ENCODE data around the gene OST4. TPM values are rescaled to one million over a fixed set of nuclear protein-coding genes. Genes with fewer than 3 reads are reported as not detected.

OST4 gene
- total RNA-seq, 1 donor = 300 TPM

DNA sequence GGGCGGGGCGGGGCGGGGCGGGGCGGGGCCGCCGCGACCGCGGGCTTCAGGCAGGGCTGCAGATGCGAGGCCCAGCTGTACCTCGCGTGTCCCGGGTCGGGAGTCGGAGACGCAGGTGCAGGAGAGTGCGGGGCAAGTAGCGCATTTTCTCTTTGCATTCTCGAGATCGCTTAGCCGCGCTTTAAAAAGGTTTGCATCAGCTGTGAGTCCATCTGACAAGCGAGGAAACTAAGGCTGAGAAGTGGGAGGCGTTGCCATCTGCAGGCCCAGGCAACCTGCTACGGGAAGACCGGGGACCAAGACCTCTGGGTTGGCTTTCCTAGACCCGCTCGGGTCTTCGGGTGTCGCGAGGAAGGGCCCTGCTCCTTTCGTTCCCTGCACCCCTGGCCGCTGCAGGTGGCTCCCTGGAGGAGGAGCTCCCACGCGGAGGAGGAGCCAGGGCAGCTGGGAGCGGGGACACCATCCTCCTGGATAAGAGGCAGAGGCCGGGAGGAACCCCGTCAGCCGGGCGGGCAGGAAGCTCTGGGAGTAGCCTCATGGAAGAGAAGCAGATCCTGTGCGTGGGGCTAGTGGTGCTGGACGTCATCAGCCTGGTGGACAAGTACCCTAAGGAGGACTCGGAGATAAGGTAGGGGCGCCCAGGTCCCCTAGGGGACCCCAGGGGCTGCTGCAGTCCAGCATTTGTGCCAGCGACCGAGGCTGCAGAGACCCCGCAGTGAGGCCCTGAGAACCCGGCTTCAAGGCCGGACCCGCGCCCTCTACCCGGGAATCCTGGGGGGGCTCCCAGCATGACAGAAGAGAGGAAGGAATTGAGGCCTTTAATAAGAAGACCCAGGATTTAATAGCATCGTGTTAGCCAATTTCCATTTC, 15.5 kb upstream of the OST4 start, which contains the start of gene KHK:
TSS of gene KHK (plus strand) at position 49 of the 870 bp plus-strand sequence. CDS start at position 537, 488 bp downstream.
- no peak for TF ChIP-seq CTCF (IDR thresholded peaks at IDR 0.05; ENCODE audit: insufficient read depth, low read length)
- peak within 1 kb of the TSS; percentile 56 for H3K4me3 ChIP-seq (ENCODE audit: low read depth, low read length)
- no peak for DNase-seq (ENCODE audit: low read depth)

- H3K4me3 ChIP-seq (ENCODE audit: low read depth, low read length) = peak overlapping the region; percentile 56
- DNase-seq (ENCODE audit: low read depth) = peak; percentile 85
- peak; percentile 66 for TF ChIP-seq CTCF (IDR thresholded peaks at IDR 0.05; ENCODE audit: insufficient read depth, low read length)
Measured at GRCh38 chr2:27086090-27086723, 14.8 kb upstream of the OST4 start.

DNA sequence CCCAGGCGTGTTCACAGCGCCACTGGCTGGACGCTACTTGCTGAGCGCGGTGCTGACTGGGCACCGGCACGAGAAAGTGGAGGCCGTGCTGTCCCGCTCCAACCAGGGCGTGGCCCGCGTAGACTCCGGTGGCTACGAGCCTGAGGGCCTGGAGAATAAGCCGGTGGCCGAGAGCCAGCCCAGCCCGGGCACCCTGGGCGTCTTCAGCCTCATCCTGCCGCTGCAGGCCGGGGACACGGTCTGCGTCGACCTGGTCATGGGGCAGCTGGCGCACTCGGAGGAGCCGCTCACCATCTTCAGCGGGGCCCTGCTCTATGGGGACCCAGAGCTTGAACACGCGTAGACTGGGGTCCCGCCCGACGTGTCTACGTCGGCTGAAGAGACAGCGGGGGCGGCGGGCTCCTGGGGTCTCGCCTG, 14.2 kb upstream of the OST4 start:
- peak; percentile 44 for TF ChIP-seq CTCF (IDR thresholded peaks at IDR 0.05; ENCODE audit: insufficient read depth, low read length)
- DNase-seq (ENCODE audit: low read depth) = peak; percentile 69
- H3K4me3 ChIP-seq (ENCODE audit: low read depth, low read length) = peak overlapping the region; percentile 56

DNA sequence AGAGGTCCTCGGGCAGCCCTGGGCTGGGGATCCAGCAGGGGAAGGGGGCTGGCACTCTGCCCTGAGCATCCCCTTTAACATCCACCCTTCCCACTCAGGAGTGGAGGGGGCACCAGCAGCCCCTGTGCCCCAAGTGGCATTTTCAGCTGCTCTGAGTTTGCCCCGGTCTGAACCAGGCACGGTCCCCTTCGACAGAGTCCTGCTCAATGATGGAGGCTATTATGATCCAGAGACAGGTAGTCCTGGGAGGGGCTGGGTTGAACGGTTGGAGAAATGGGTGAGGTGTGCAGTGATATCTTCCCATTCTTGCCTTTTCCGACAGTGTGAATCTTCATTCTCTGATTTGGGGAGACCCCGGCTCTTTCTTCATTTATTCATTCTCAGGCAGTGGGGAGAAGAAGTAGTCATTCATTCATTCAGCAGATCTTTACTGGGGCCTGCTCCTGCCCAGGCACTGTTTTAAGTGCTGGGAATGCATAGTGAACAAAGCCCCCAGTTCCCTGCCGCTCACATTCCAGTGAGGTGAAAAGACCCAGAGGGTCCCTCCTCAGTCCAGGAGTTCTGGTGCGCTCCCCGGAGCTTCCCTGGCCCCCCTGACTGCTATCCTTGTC, 13.7 kb upstream of the OST4 start:
- TF ChIP-seq CTCF (IDR thresholded peaks at IDR 0.05; ENCODE audit: insufficient read depth, low read length) = no peak
- no peak for DNase-seq (ENCODE audit: low read depth)
- no peak overlapping the region for H3K4me3 ChIP-seq (ENCODE audit: low read depth, low read length)

GRCh38 chr2:27084297-27085061, 13.0 kb upstream of the OST4 start:
- DNase-seq (ENCODE audit: low read depth) = no peak
- no peak for TF ChIP-seq CTCF (IDR thresholded peaks at IDR 0.05; ENCODE audit: insufficient read depth, low read length)
- no peak overlapping the region for H3K4me3 ChIP-seq (ENCODE audit: low read depth, low read length)

Measured in fibroblast of the aortic adventitia (primary cell).